ENCODE measurements around the gene RAB25. TPM values are rescaled to one million over a fixed set of nuclear protein-coding genes. Genes with fewer than 3 reads are reported as not detected.
A peak's percentile ranks its signal among the peaks of the same experiment; 100 is the strongest.
"Not testable (repeated sequence)": the region's sequence is repeated elsewhere in the genome, so short reads cannot be mapped to it uniquely, and the experiment has no call there.

RAB25 gene
- total and polyA plus RNA-seq, 4 experiments from 2014 or later, result 0.53 to 6.6 (median 3.7) TPM

DNA sequence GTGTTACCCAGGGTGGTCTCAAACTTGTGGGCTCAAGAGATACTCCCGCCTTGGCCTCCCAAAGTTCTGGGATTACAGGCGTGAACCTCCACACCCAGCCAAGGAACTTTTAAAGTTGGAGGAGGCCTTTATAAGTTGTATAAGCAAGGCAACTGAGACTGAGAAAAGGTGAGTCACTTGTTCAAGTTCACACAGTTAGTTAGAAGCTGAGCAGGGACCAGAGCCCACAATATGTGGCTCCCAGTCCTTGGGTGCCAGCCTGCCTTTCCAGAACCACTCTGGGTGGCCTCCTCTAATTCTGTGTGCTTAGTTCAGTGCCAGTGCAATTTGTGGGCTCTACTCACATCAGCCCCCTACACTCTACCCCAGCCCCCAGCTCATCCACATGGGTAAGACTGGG lies 3.7 kb downstream of the RAB25 start:
- DNase-seq, result no peak
- CTCF ChIA-PET (ENCODE audit: partially characterized antibody), result interaction anchor here (1.0 to 2.2 kb wide), 3 partner anchors 32 to 126 kb away, joined by 3 to 8 read pairs (median 3); no protein-coding TSS in a partner anchor
- Mint-ChIP-seq H3K36me3 (no peaks in the 10 kb centered on the region), H3K27ac (no peak overlapping the region), H3K4me1 (peaks cover 3 to 15% (median 6%) of the 10 kb centered on the region in 4 donors), H3K9me3 (no peaks in the 10 kb centered on the region), H3K4me3 (no peak overlapping the region), H3K27me3 (no peaks in the 10 kb centered on the region)
- Histone ChIP-seq H3K4me3 (ENCODE audit: low read length in 2 of 2) (no peak overlapping the region), H3K4me1 (ENCODE audit: insufficient read depth, low read length) (no peaks in the 10 kb centered on the region), H3K9me3 (ENCODE audit: control insufficient read depth in 1 of 2, low read length in 2 of 2) (no peaks in the 10 kb centered on the region), H3K27me3 (ENCODE audit: insufficient read depth, low read length) (no peaks in the 10 kb centered on the region), H3K27ac (ENCODE audit: low read depth, low read length) (no peak overlapping the region), H3K36me3 (ENCODE audit: insufficient read depth, low read length) (no peaks in the 10 kb centered on the region)
- intact Hi-C loops (cut with micrococcal nuclease), result no loop called here
- POLR2A ChIA-PET (ENCODE audit: partially characterized antibody), result no interaction called here

DNA sequence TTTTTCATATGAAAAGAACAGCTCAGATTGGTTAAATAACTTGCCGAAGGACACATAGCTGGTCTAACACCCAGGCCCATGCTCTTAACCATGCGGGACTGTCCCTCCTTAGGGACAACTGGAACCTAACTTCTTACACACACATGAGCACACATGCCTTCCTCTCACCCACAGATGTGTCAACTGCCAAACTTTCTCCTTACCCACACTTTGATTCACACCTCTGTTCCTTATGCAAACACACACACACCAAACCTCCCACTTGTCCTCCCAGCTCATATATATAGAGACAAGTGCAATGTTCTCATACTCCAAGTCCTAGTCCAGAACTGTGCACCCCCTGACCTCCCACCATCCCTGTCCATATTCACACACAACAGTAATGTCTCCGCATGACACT lies 4.3 kb downstream of the RAB25 start:
- Mint-ChIP-seq H3K36me3 (no peaks in the 10 kb centered on the region), H3K4me3 (no peak overlapping the region), H3K27ac (peak overlapping the region in 2 of 7 donors; percentile 0 to 7), H3K9me3 (no peaks in the 10 kb centered on the region), H3K4me1 (peaks cover 3 to 15% (median 6%) of the 10 kb centered on the region in 4 donors), H3K27me3 (no peaks in the 10 kb centered on the region)
- CTCF ChIA-PET (ENCODE audit: partially characterized antibody), result interaction anchor here (1.0 to 2.2 kb wide), 5 partner anchors 12 to 186 kb away, joined by 3 to 8 read pairs (median 3); no protein-coding TSS in a partner anchor
- Histone ChIP-seq H3K4me3 (ENCODE audit: low read length in 2 of 2) (no peak overlapping the region), H3K27me3 (ENCODE audit: insufficient read depth, low read length) (no peaks in the 10 kb centered on the region), H3K9me3 (ENCODE audit: control insufficient read depth in 1 of 2, low read length in 2 of 2) (no peaks in the 10 kb centered on the region), H3K36me3 (ENCODE audit: insufficient read depth, low read length) (no peaks in the 10 kb centered on the region), H3K27ac (ENCODE audit: low read depth, low read length) (no peak overlapping the region), H3K4me1 (ENCODE audit: insufficient read depth, low read length) (no peaks in the 10 kb centered on the region)
- POLR2A ChIA-PET (ENCODE audit: partially characterized antibody), result no interaction called here
- DNase-seq, result no peak
- intact Hi-C loops (cut with micrococcal nuclease), result no loop called here

DNA sequence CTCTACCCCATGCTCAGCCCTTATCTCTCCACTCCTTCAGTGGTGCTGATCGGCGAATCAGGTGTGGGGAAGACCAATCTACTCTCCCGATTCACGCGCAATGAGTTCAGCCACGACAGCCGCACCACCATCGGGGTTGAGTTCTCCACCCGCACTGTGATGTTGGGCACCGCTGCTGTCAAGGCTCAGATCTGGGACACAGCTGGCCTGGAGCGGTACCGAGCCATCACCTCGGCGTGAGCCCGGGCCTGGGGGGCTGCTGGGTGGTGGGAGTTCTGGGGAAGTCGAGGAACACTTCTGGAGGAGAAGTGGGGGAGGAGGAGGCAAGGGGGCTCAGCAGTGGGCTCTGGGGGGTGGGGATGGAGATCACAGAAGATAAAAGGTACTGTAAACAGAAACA lies 4.9 kb downstream of the RAB25 start:
- Mint-ChIP-seq H3K27ac (peak overlapping the region in 1 of 7 donors; percentile 61), H3K4me1 (peaks cover 3 to 15% (median 5%) of the 10 kb centered on the region in 4 donors), H3K27me3 (no peaks in the 10 kb centered on the region), H3K36me3 (no peaks in the 10 kb centered on the region), H3K9me3 (no peaks in the 10 kb centered on the region), H3K4me3 (no peak overlapping the region)
- Histone ChIP-seq H3K27me3 (ENCODE audit: insufficient read depth, low read length) (no peaks in the 10 kb centered on the region), H3K27ac (ENCODE audit: low read depth, low read length) (no peak overlapping the region), H3K9me3 (ENCODE audit: control insufficient read depth in 1 of 2, low read length in 2 of 2) (no peaks in the 10 kb centered on the region), H3K4me1 (ENCODE audit: insufficient read depth, low read length) (no peaks in the 10 kb centered on the region), H3K36me3 (ENCODE audit: insufficient read depth, low read length) (no peaks in the 10 kb centered on the region), H3K4me3 (ENCODE audit: low read length in 2 of 2) (no peak overlapping the region)
- DNase-seq, result no peak
- ChIA-PET CTCF (ENCODE audit: partially characterized antibody) (interaction anchor here (0.8 to 1.8 kb wide), 14 partner anchors 8 to 380 kb away, joined by 3 to 11 read pairs (median 3); partner anchors contain the start of gene KHDC4), POLR2A (ENCODE audit: partially characterized antibody) (interaction anchor here (0.9 to 1.3 kb wide), 3 partner anchors 127 to 209 kb away, joined by 3 read pairs; partner anchors contain the start of genes GON4L and PMF1)
- intact Hi-C loops (cut with micrococcal nuclease), result no loop called here

DNA sequence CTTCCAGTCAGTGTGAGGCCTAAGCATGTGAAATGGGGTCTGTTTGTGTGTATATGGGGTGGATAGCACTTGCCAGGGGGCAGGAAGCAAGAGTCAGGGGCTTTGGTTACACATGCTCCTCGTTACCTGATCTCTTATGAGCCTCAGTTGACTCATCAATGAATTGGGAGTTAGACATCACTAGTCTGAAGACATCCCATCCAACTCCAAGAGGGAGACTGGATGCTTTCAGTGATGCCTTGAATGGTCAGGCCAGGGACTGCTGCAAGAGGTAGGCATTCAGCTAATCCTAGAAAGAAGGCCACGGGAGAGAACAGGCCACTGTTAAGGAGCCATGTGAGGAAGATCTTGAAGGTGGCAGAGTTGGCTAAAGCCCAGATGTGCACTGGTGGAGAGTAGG lies 6.3 kb downstream of the RAB25 start:
- intact Hi-C loops (cut with micrococcal nuclease), result no loop called here
- Histone ChIP-seq H3K27ac (ENCODE audit: low read depth, low read length) (no peak overlapping the region), H3K9me3 (ENCODE audit: control insufficient read depth in 1 of 2, low read length in 2 of 2) (no peaks in the 10 kb centered on the region), H3K4me1 (ENCODE audit: insufficient read depth, low read length) (no peaks in the 10 kb centered on the region), H3K27me3 (ENCODE audit: insufficient read depth, low read length) (no peaks in the 10 kb centered on the region), H3K4me3 (ENCODE audit: low read length in 2 of 2) (no peak overlapping the region), H3K36me3 (ENCODE audit: insufficient read depth, low read length) (no peaks in the 10 kb centered on the region)
- CTCF ChIA-PET (ENCODE audit: partially characterized antibody), result interaction anchor here (1.2 to 1.8 kb wide), 6 partner anchors 9 to 226 kb away, joined by 3 to 11 read pairs (median 4); no protein-coding TSS in a partner anchor
- Mint-ChIP-seq H3K27me3 (no peaks in the 10 kb centered on the region), H3K36me3 (no peaks in the 10 kb centered on the region), H3K4me1 (peaks cover 3 to 10% (median 4%) of the 10 kb centered on the region in 4 donors), H3K9me3 (peaks cover 0 to 3% (median 0%) of the 10 kb centered on the region in 8 donors), H3K27ac (peak overlapping the region in 1 of 7 donors; percentile 23), H3K4me3 (no peak overlapping the region)
- POLR2A ChIA-PET (ENCODE audit: partially characterized antibody), result no interaction called here
- no peak for DNase-seq

DNA sequence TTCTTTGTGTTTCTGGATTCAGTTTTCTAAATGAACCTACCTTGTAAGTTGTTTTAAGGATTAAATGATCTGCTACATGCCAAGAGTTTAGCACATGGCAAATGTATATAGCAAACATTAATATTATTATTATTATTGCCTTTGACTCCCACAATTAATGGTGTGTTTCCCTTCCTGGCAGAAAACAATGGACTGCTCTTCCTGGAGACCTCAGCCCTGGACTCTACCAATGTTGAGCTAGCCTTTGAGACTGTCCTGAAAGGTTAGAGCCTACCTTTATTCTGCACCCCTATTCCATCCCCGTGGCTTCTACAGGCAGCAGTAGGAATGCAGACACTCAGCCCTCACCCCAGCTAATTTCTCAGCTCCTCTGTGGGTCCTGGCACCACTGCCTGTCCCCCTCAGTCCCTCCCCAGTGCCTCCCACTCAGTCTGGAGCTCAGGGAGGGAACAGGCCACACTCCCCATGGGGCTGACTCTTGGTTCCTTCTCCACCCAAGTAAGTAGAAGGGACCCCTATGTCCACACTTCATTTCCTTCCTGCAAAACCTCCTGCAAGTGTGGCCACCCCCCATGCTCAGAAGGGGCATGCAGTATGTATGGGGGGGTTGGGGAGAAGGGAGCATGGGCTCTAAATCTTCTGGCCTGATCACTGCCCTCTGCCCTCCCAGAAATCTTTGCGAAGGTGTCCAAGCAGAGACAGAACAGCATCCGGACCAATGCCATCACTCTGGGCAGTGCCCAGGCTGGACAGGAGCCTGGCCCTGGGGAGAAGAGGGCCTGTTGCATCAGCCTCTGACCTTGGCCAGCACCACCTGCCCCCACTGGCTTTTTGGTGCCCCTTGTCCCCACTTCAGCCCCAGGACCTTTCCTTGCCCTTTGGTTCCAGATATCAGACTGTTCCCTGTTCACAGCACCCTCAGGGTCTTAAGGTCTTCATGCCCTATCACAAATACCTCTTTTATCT lies 8.8 kb downstream of the RAB25 start:
- H3K27me3 Mint-ChIP-seq, result peaks cover 0 to 3% of the 10 kb centered on the region in 2 donors
- DNase-seq, result no peak
- no peaks in the 10 kb centered on the region for H3K36me3 Mint-ChIP-seq
- peak overlapping the region in 2 of 7 donors; percentile 41 to 77 for H3K27ac Mint-ChIP-seq
- Histone ChIP-seq H3K36me3 (ENCODE audit: insufficient read depth, low read length) (no peaks in the 10 kb centered on the region), H3K27me3 (ENCODE audit: insufficient read depth, low read length) (no peaks in the 10 kb centered on the region), H3K4me3 (ENCODE audit: low read length in 2 of 2) (no peak overlapping the region), H3K4me1 (ENCODE audit: insufficient read depth, low read length) (no peaks in the 10 kb centered on the region), H3K9me3 (ENCODE audit: control insufficient read depth in 1 of 2, low read length in 2 of 2) (no peaks in the 10 kb centered on the region), H3K27ac (ENCODE audit: low read depth, low read length) (no peak overlapping the region)
- POLR2A ChIA-PET (ENCODE audit: partially characterized antibody), result no interaction called here
- no peak overlapping the region for H3K4me3 Mint-ChIP-seq
- intact Hi-C loops (cut with micrococcal nuclease), result no loop called here
- CTCF ChIA-PET (ENCODE audit: partially characterized antibody), result interaction anchor here (0.6 kb wide), 1 partner anchor 131 kb away, joined by 4 read pairs; no protein-coding TSS in a partner anchor
- H3K9me3 Mint-ChIP-seq, result peaks cover 0 to 3% (median 0%) of the 10 kb centered on the region in 8 donors
- peaks cover 3 to 10% (median 4%) of the 10 kb centered on the region in 4 donors for H3K4me1 Mint-ChIP-seq

DNA sequence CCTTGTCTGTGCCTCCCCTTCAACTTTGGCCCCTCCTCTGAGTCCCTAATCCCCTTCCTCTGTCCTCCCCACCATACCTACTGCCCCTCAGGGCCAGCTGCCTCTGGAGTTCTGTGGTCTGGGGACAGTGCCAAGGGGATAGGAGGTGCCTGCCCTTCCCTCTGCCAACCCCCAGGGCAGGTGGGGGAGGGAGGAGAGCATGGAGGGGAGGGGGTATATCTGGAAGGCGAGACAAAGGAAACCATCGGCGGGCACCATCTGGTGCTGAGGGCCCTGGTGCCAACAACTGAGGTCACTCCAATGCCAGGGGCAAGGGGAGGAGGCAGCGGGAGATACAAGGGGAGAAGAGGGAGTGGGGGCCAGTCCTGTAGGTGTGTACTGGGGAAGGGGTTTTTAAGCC lies 9.6 kb downstream of the RAB25 start:
- H3K27me3 ChIP-seq (ENCODE audit: insufficient read depth, low read length), result no peaks in the 10 kb centered on the region
- H3K4me3 Mint-ChIP-seq, result no peak overlapping the region
- intact Hi-C loops (cut with micrococcal nuclease), result no loop called here
- POLR2A ChIA-PET (ENCODE audit: partially characterized antibody), result no interaction called here
- no peak overlapping the region for H3K4me3 ChIP-seq (ENCODE audit: low read length in 2 of 2)
- CTCF ChIA-PET (ENCODE audit: partially characterized antibody), result no interaction called here
- no peaks in the 10 kb centered on the region for H3K36me3 ChIP-seq (ENCODE audit: insufficient read depth, low read length)
- H3K27me3 Mint-ChIP-seq, result peaks cover 0 to 3% of the 10 kb centered on the region in 2 donors
- H3K4me1 ChIP-seq (ENCODE audit: insufficient read depth, low read length), result no peaks in the 10 kb centered on the region
- peaks cover 3 to 10% (median 4%) of the 10 kb centered on the region in 4 donors for H3K4me1 Mint-ChIP-seq
- H3K27ac ChIP-seq (ENCODE audit: low read depth, low read length), result no peak overlapping the region
- no peaks in the 10 kb centered on the region for H3K36me3 Mint-ChIP-seq
- H3K27ac Mint-ChIP-seq, result peak overlapping the region in 1 of 7 donors; percentile 77
- DNase-seq, result no peak
- H3K9me3 ChIP-seq (ENCODE audit: control insufficient read depth in 1 of 2, low read length in 2 of 2), result no peaks in the 10 kb centered on the region
- peaks cover 0 to 3% (median 0%) of the 10 kb centered on the region in 8 donors for H3K9me3 Mint-ChIP-seq

DNA sequence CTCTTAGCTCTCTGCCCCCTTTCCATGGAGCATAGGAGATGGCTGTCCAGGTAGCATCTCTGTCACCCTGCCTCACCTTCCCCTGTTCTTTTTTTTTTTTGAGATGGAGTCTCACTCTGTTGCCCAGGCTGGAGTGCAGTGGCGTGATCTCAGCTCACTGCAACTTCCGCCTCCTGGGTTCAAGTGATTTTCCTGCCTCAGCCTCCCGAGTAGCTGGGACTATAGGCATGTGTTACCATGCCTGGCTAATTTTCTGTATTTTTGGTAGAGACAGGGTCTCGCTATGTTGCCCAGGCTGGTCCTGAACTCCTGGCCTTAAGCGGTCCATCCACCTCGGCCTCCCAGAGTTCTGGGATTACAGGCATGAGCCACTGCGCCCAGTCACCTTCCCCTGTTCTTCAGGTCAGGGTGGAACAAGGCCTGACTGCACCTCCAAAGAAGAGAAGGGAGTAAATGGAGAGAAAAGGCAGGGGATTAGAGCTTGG lies 10.4 kb downstream of the RAB25 start:
- H3K36me3 ChIP-seq (ENCODE audit: insufficient read depth, low read length); H3K9me3 Mint-ChIP-seq; H3K4me1 Mint-ChIP-seq; H3K4me1 ChIP-seq (ENCODE audit: insufficient read depth, low read length); H3K4me3 Mint-ChIP-seq; POLR2A ChIA-PET (ENCODE audit: partially characterized antibody); CTCF ChIA-PET (ENCODE audit: partially characterized antibody); DNase-seq; H3K9me3 ChIP-seq (ENCODE audit: control insufficient read depth in 1 of 2, low read length in 2 of 2); H3K27ac ChIP-seq (ENCODE audit: low read depth, low read length); H3K4me3 ChIP-seq (ENCODE audit: low read length in 2 of 2); H3K27me3 Mint-ChIP-seq; H3K36me3 Mint-ChIP-seq; H3K27me3 ChIP-seq (ENCODE audit: insufficient read depth, low read length); intact Hi-C loops (cut with micrococcal nuclease): not testable (repeated sequence)
- H3K27ac Mint-ChIP-seq, result peak overlapping the region in 1 of 7 donors; percentile 27
